ENCODE data around the gene TMOD2. TPM values are rescaled to one million over a fixed set of nuclear protein-coding genes. Genes with fewer than 3 reads are reported as not detected.

TMOD2 gene
- total RNA-seq, 1 donor from 2014 or later: 1.9 TPM

DNA sequence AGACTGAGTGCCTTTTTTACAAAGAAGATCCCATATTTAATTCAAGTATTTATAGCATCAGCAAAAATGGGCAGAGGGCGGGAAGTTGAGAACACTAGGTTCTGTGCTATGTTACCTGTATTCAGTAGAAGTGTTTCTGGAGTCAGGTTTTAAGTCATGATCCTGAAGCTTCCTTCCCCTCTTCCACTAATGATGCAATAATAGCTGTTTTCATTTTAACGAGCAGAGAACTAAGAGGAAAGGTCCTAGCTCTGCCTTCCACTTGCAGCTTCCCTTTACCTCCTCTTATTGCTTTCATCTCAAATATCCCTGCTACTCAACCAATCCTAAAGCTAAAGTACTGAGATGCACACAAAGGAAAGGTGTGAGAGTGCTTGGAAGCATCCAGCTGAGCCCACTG, 61.2 kb downstream of the TMOD2 start:
- no peak overlapping the region for H2AFZ ChIP-seq (replicated peaks)
- no peaks in the 10 kb centered on the region for H3K9me3 ChIP-seq (ENCODE audit: low read depth)
- H4K20me1 ChIP-seq (ENCODE audit: low read depth): no peaks in the 10 kb centered on the region
- no peak overlapping the region for H3K4me3 ChIP-seq
- Mint-ChIP-seq H3K27me3 (ENCODE audit: insufficient read depth, low read depth) (no peaks in the 10 kb centered on the region), H3K36me3 (no peaks in the 10 kb centered on the region), H3K4me1 (no peaks in the 10 kb centered on the region), H3K4me3 (no peak overlapping the region), H3K27ac (no peak overlapping the region), H3K9me3 (no peaks in the 10 kb centered on the region)
- no peak for DNase-seq (ENCODE audit: low spot score)
- H3K9ac ChIP-seq: no peak overlapping the region
- H3K4me2 ChIP-seq: no peak overlapping the region
- no peaks in the 10 kb centered on the region for H3K4me1 ChIP-seq
- H3K36me3 ChIP-seq: no peaks in the 10 kb centered on the region
- no peaks in the 10 kb centered on the region for H3K79me2 ChIP-seq (ENCODE audit: low read depth)
- H3F3A ChIP-seq (ENCODE audit: low read depth): no peaks in the 10 kb centered on the region
- no peak overlapping the region for H3K27ac ChIP-seq
- TF ChIP-seq, protein P1, sequence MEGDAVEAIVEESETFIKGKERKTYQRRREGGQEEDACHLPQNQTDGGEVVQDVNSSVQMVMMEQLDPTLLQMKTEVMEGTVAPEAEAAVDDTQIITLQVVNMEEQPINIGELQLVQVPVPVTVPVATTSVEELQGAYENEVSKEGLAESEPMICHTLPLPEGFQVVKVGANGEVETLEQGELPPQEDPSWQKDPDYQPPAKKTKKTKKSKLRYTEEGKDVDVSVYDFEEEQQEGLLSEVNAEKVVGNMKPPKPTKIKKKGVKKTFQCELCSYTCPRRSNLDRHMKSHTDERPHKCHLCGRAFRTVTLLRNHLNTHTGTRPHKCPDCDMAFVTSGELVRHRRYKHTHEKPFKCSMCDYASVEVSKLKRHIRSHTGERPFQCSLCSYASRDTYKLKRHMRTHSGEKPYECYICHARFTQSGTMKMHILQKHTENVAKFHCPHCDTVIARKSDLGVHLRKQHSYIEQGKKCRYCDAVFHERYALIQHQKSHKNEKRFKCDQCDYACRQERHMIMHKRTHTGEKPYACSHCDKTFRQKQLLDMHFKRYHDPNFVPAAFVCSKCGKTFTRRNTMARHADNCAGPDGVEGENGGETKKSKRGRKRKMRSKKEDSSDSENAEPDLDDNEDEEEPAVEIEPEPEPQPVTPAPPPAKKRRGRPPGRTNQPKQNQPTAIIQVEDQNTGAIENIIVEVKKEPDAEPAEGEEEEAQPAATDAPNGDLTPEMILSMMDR (IDR thresholded peaks at IDR 0.05): no peak
- TF ChIP-seq EZH2phosphoT487 (IDR thresholded peaks at IDR 0.05) (no peak), EZH2 (IDR thresholded peaks at IDR 0.05) (no peak)
- no peaks in the 10 kb centered on the region for H3K27me3 ChIP-seq

DNA sequence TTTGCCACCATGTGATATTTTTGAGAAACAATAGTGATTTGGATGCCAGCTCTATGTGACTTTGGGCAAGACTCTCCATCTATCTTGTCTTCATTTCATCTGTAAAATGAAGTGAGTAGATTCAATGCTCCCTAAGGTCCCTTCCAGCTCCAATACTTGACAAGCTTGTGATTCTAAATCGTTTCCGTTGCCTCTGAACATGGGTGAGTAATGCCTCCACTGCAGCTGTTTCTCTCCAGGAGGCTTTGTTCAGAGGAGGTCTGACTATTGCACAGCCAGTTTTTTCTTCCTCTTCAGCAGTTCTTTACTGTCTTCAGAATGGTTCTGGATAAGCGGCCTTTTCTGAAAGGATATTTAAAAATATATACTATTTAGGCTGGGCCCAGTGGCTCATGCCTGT, 63.2 kb downstream of the TMOD2 start:
- Histone ChIP-seq H3K79me2 (ENCODE audit: low read depth) (no peaks in the 10 kb centered on the region), H4K20me1 (ENCODE audit: low read depth) (no peaks in the 10 kb centered on the region), H3K27ac (no peak overlapping the region), H3K27me3 (no peaks in the 10 kb centered on the region), H3K4me1 (no peaks in the 10 kb centered on the region), H3K9me3 (ENCODE audit: low read depth) (no peaks in the 10 kb centered on the region), H2AFZ (replicated peaks) (no peak overlapping the region), H3K36me3 (no peaks in the 10 kb centered on the region), H3K4me2 (no peak overlapping the region), H3K9ac (no peak overlapping the region), H3K4me3 (no peak overlapping the region), H3F3A (ENCODE audit: low read depth) (no peaks in the 10 kb centered on the region)
- Mint-ChIP-seq H3K27ac (no peak overlapping the region), H3K4me3 (no peak overlapping the region), H3K27me3 (ENCODE audit: insufficient read depth, low read depth) (no peaks in the 10 kb centered on the region), H3K36me3 (no peaks in the 10 kb centered on the region), H3K9me3 (no peaks in the 10 kb centered on the region), H3K4me1 (peaks cover 3% of the 10 kb centered on the region)
- DNase-seq (ENCODE audit: low spot score): no peak
- TF ChIP-seq EZH2 (IDR thresholded peaks at IDR 0.05) (no peak), EZH2phosphoT487 (IDR thresholded peaks at IDR 0.05) (no peak)
- TF ChIP-seq, protein P1 (IDR thresholded peaks at IDR 0.05): no peak

DNA sequence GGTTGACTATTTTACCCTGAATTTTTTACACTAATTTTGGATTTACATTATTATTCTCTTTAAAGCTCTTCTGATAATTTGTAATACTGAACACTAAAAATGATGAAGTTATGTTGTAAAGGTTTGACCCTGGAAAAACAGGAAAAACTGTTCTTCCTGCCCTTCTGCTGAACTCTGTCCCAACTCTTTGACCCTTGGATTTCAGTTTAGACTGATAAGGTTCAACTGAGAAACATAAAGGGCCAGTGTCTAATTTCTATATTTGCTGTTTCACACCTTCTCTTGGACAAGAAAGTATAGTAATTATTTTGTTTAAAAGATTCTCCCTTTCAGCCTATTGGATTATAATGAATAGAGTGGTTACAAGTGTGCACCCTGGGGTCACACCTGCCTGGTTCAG, 65.2 kb downstream of the TMOD2 start:
- no peak overlapping the region for H2AFZ ChIP-seq (replicated peaks)
- no peak overlapping the region for H3K4me3 Mint-ChIP-seq
- H3K9me3 ChIP-seq (ENCODE audit: low read depth): no peaks in the 10 kb centered on the region
- H3K4me1 Mint-ChIP-seq: peaks cover 3% of the 10 kb centered on the region
- no peaks in the 10 kb centered on the region for H3K4me1 ChIP-seq
- H3K27ac Mint-ChIP-seq: no peak overlapping the region
- no peak for DNase-seq (ENCODE audit: low spot score)
- peaks cover 12% of the 10 kb centered on the region for H3K9me3 Mint-ChIP-seq
- H3K79me2 ChIP-seq (ENCODE audit: low read depth): no peaks in the 10 kb centered on the region
- H3K36me3 Mint-ChIP-seq: peaks cover 3% of the 10 kb centered on the region
- no peaks in the 10 kb centered on the region for H3F3A ChIP-seq (ENCODE audit: low read depth)
- H3K27ac ChIP-seq: no peak overlapping the region
- H3K27me3 Mint-ChIP-seq (ENCODE audit: insufficient read depth, low read depth): no peaks in the 10 kb centered on the region
- no peaks in the 10 kb centered on the region for H3K36me3 ChIP-seq
- no peak overlapping the region for H3K4me2 ChIP-seq
- H3K4me3 ChIP-seq: no peak overlapping the region
- no peak overlapping the region for H3K9ac ChIP-seq
- TF ChIP-seq EZH2phosphoT487 (IDR thresholded peaks at IDR 0.05): no peak
- TF ChIP-seq, protein P1 (IDR thresholded peaks at IDR 0.05): no peak
- TF ChIP-seq EZH2 (IDR thresholded peaks at IDR 0.05): no peak
- H4K20me1 ChIP-seq (ENCODE audit: low read depth): no peaks in the 10 kb centered on the region
- H3K27me3 ChIP-seq: no peaks in the 10 kb centered on the region
